HG03442 (cell line): ENCODE results near the gene KRTAP4-16.
"Not testable (repeated sequence)": the region's sequence is repeated elsewhere in the genome, so short reads cannot be mapped to it uniquely, and the experiment has no call there.

Experiments used
- ATAC-seq: cut with Tn5 transposase; IDR thresholded peaks from one replicate; pipeline ENCODE4 v1.9.1; 2021; ENCODE audit warnings: mild to moderate bottlenecking, moderate library complexity; ENCODE audit not compliant: unreplicated experiment

KRTAP4-16 gene

DNA sequence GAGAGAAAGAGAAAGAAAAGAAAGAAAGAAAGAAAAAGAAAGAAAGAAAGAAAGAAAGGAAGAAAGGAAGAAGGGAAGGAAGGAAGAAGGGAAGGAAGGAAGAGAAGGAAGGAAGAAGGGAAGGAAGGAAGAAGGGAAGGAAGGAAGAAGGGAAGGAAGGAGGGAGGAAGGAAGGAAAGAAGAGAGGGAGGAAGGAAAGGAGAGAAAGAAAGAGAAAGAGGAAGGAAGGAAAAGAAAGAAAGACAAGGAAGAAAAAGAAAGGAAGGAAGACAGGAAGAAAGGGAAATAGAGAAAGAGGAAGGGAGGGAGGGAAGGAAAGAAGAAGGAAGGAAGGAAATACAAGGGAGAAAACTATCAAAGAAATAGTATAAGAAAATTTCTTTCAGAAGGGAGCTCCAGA lies 25.2 kb downstream of the KRTAP4-16 start:
- no peak for ATAC-seq

DNA sequence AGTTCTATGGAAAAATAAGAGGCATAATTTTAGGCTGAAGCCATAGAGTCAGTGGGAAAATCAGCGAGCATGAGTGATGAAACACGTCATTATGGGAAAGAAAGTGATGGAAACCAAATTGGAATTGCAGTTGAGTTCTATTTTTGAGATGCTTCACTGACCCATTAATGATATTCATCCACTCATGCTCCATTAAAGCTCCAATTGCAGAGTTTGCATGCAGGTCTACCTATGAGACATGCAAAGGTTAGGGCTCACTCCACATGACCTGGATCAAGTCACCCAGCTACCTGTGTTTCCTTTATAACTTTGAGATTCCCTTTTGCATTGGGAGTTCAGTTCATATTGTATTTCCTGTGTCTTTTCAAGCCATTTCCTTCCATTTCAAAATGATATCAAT lies 28.3 kb downstream of the KRTAP4-16 start:
- ATAC-seq = no peak

DNA sequence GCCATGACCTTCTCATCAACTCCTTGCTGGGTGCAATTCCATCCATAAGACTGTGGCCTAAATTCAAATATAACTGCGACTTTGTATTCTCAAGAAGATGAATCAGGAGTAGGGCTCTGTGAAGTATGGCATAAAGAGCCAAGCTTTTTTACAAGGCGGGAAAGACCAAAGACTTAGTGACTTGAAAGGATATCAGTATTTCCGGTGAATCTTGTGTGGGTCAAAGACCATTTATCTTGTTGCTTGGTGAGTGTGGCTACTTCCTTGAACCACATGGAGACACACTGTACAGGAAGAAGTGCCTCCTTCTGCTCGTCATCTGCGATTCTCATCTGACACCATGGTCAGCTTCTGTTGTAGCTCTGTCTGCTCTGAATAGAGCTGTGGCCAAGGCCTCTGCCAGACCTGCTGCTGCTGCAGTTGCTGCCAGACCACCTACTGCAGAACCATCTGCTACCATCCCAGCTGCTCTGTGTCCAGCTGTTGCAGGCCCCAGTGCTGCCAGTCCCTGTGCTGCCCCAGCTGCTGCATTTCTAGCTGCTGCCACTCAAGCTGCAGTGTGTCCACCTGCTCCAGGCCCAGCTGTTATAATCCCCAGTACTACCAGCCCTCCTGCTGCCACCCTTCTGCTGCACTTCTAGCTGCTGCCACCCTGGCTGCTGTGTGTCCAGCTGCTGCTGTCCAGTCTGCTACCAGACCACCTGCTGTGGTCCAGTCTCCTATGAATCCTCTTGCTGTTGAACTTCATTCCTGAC lies 30.2 kb downstream of the KRTAP4-16 start:
- ATAC-seq = no peak

DNA sequence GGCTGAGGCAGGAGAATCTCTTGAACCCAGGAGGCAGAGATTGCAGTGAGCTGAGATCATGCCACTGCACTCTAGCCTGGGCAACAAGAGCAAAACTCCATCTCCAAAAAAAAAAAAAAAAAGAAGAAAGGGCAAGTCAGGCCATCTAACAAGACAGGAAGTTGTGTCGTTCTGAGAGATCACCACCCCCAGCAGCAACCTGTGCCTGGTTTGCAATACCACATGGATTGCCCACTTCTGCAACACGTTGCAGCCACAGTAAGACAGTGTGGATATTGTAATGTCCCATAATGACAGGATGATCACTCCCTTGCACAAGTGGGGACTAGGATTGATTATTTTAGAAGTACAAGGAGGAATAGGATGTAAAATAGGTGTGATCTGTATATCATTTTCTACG lies 33.0 kb downstream of the KRTAP4-16 start:
- no peak for ATAC-seq

DNA sequence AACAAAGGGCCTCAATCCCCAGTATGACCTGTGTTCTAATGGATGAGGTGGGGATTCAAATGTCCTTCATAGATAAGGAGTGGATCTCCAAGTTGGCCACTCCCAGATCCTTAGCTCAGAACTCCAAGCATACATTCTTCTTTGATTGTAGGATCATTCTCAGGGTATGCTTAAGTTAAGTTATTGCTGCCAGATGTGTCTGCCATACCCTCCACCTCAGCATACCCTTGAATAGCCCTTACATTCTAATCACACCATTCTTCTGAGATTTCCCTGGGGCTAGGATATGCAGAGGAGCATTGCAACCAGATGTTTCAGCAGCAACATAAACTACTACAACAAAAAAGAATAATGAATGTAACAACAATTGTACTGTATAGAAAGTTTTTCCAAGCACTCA lies 34.7 kb downstream of the KRTAP4-16 start:
- no peak for ATAC-seq

DNA sequence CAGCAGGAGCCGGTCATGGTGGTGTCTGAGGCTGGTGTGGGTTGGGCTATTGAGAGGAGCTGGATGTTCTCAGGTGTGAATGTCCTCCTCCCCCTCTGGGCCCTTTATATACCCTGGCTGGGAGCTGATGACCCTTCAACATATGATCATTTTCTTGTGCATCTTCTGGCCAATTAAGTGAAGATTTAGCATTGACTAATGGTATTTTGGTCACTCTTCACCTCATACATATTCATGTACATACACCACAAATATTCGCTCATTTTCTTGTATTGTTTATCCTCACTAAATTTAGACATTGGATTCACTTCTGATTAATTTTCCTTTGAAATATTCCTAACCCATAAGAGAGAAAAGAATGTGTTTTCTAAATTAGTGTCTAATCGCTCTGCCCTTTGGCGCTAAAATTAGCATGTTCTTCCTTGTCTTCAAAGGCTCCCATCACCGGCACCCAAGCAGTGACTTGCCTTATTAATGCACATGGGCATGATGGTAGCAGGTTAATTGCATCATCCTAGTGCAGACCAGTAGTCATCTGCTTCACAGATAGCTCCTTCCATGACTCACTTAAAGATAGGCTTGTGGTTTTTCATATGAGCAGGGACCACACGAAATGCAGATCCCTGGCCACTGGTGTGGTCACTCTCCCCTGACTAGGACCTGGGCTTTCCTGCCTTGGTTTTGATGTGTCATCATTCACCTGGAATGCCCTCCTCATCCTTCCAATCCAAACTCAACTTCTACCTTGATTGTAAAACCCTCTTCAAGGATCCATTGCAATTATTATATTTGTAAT lies 36.0 kb downstream of the KRTAP4-16 start, which contains the start of gene KRTAP2-4:
Gene KRTAP2-4, minus strand, starts transcription at position 51 of the 796 bp plus-strand sequence. Its CDS starts 34 bp downstream, at position 17.
- no peak for ATAC-seq

DNA sequence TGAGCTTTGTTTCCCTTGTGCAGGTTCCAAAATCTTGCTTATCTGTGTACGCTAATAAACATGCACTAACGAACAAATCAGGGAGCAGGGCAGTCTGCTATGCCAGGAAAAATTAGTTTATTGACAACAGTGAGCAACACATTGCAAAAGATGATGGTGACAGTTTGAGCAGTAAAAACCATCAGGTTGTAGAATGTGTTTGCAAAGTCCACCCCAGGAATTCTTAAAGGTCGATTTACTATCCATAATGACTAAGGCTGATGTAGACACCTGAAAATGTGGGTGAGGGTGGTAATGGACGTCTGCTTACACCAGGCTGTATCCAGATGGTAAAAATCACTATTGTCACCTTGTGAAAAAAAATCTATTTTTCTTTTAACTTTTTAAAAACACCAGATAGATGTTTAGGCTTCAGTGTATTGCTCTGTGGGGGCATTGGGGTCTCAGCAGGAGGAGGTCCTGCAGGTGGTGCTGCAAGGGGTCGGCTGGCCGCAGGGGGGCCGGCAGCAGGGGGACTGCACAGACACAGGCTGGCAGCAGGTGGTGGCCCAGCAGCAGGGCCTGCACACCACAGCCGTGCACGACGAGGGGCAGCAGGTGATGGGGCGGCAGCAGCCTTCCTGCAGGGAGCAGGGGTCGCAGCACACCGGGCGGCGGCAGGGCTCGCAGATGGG lies 36.9 kb downstream of the KRTAP4-16 start:
- not testable (repeated sequence) for ATAC-seq

DNA sequence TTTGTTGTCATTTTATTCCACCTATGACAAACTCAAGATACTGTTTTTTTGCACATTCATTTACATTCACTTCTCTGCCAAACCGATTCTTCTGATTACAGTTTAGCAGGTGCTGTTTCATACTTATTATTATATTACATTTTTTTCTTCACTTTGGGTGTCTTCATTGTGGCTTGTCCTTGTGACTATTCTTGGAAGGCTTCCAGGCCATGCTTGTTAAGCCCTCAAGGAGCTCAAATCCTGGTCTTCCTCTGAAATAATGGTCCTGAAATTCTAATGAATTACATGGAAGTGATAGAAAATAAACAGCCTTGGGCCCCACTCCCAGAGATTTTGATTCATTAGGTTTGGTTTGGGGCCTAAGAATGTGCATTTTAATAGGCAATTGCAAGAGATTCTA lies 37.7 kb downstream of the KRTAP4-16 start:
- ATAC-seq = no peak

DNA sequence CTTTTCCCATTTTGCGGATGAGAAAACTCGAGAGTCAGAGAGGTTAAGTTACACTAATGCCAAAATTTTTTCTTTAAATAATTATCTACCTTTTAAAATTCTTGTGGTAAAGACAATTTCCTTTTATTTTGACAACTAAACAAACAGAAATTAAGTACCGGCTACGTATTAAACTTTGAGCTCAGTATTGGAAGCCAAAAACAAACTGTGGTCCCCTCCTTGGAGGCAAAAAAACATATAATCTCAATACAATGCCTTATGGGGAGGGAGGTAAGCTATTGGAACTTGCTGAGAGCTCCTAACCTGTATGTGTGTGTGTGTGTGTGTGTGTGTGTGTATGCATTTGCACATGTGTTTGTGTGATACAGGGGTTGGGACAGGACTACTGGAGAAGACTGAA lies 38.6 kb downstream of the KRTAP4-16 start:
- ATAC-seq = no peak

DNA sequence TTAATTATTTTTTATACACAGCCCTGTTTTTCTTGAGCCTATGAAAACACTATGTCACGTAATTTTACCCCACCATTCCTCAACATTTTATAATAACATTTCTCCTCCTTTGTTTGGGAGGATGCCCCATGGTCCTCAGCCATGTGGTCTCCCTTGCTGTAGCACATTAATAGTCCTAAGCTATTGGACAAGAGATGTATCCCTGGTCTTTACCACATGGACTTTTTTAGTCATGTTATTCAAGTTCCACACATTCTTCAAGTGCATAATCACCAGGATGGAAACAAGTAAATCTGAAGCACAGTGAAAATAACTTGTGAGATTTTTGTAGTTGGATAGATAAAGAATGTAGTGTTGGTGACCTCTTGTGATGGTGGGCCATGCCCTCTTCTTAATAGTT lies 40.0 kb downstream of the KRTAP4-16 start:
- no peak for ATAC-seq

DNA sequence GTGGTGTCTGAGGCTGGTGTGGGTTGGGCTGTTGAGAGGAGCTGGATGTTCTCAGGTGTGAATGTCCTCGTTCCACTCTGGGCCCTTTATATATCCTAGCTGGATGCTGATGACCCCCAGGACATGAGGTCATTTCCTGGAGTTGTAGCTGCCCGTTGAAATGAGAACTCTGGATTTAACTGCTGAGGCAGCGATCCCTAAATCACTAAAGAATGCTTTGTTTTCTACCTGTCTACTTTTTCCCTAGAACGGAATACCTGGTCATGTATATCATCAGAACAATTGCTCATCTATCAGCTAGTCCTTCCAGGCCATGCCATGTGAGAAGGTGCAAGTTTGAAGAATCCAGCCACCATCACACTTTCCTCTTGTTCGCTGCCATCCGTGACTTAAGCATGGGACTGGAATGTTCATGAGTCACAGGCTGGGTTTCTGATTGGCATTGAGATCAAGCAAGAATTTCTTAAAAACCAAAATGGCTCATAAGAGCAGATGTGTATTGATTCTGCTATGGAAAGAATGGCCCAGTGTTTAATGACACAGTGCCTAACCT lies 41.9 kb downstream of the KRTAP4-16 start, which contains the start of gene KRTAP2-3:
Gene KRTAP2-3, minus strand, starts transcription at position 63 of the 553 bp plus-strand sequence. CDS start 64 bp downstream, outside the sequence.
- ATAC-seq = no peak

DNA sequence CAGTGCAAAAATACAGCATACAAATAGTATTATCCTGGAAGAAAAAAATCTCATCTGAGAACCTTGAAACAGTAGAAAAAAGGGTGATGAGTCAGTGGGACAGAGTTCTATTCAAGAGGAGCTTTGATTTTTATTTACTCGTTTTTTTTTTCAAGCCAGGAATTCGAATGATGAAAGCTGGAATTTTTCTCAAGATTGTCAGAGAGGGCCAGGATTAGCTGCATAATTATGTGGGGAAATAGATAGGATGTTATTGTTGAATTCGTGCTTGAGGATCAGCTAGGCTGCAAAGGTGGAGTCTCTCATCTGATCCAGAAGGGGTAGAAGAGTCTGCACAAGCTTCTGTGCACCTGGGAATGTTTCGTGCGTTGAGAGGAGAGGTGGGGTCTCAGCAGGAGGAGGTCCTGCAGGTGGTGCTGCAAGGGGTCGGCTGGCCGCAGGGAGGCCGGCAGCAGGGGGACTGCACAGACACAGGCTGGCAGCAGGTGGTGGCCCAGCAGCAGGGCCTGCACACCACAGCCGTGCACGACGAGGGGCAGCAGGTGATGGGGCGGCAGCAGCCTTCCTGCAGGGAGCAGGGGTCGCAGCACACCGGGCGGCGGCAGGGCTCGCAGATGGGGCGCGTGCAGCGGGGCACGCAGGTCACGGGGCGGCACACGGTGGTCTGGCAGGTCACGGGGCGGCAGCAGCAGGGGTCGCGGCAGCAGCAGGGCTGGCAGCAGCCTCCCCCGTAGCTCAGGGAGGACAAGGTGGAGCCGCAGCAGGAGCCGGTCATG lies 42.5 kb downstream of the KRTAP4-16 start:
- not testable (repeated sequence) for ATAC-seq

DNA sequence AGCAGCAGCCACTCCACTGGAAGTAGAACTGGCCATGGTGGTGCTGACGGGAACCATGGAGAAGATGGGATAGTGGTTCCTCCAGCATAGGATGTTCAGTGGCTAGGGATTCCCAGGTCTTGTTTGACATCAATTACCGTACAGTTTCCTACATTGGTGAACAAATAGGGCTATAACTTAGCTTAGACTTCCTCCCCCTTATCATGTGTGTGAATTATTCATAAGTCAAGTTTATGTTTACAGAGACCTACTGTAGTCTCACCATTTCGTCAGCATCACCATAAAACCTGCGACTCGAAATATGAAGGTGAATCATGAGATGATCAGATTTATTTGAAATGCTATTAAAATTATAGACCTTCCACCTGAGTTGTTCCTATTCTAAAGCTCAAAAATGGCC lies 43.3 kb downstream of the KRTAP4-16 start:
- no peak for ATAC-seq

DNA sequence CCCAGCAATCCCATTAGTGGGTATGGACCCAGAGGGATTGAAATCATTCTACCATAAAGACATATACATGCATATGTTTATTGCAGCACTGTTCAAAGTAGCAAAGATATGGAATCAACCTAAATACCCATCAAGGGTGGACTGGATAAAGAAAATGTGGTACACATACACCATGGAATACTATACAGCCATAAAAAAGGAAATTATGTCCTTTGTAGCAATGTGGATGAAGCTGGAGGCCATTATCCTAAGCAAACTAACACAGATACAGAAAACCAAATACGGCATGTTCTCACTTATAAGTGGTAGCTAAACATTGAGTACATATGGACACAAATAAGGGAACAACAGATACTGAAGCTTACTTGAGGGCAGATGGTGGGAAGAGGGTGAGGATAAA lies 44.5 kb downstream of the KRTAP4-16 start:
- ATAC-seq = no peak

DNA sequence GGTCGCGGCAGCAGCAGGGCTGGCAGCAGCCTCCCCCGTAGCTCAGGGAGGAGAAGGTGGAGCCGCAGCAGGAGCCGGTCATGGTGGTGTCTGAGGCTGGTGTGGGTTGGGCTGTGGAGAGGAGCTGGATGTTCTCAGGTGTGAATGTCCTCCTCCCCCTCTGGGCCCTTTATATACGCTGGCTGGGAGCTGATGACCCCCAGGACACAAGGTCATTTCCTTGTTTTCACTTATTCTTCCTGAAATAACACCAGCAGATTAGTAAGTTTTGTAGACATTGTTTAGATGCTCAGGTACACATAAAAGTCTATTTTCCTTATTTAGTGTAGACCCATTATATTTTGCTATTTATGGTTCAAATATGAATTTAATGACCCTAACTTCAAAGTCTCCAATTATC lies 46.9 kb downstream of the KRTAP4-16 start, which contains the start of gene KRTAP2-2:
Gene KRTAP2-2, minus strand, starts transcription at position 101 of the 400 bp plus-strand sequence. Its CDS starts 19 bp downstream, at position 82.
- ATAC-seq = not testable (repeated sequence)

DNA sequence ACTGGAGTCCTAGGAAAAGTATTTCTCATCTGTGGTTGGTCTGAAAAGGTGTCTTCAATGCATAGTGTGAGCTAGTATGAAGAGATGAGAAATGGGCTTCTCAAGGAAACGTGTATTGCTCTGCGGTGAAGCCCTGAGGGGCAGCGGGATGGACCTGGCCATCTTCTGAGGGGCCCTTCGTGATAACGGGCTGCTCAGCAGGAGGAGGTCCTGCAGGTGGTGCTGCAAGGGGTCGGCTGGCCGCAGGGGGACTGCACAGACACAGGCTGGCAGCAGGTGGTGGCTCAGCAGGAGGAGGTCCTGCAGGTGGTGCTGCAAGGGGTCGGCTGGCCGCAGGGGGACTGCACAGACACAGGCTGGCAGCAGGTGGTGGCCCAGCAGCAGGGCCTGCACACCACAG lies 47.5 kb downstream of the KRTAP4-16 start:
- not testable (repeated sequence) for ATAC-seq

DNA sequence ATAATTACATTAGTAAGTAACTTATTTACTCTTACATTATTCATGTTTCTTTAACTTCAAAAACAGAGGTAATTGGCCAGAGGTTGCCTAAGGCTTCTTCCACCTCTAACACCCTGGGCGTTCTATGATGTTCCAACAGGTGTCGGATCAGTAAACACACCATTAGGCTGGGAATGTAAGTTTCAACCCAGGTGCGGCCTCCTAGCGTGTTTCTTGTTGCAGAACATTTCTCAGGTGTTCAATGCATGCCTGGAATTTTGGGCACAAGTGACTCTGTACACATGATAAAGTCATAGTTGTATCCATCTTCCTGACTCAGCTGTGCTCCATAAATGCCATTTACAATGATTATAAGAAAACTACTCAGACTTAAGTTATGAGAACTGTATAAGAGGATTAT lies 48.0 kb downstream of the KRTAP4-16 start:
- ATAC-seq = no peak

DNA sequence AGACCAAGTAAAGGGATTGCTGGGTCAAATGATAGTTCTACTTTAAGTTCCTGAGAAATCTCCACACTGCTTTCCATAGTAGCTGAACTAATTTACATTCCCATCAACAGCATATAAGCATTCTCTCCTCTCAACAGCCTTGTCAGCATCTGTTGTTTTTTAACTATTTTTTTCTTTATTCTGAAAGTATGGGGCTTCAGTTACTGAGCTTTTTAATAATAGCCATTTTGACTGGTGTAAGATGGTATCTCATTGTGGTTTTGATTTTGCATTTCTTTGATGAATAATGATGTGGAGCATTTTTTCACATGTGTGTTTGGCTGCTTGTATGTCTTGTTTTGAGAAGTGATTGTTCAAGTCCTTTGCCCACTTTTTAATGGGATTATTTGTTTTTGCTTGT lies 49.4 kb downstream of the KRTAP4-16 start:
- ATAC-seq = no peak
